Medulla oblongata (tissue), 1 donor: ENCODE measurements around the gene FMNL3.
"Not testable (repeated sequence)": the region's sequence is repeated elsewhere in the genome, so short reads cannot be mapped to it uniquely, and the experiment has no call there.

Experiments used
- DNase-seq: peaks from one replicate; pipeline ENCODE4 v3.0.0-alpha.2; 2015; ENCODE audit errors: extremely low spot score

Gene FMNL3

GRCh38 chr12:49632986-49633702 is 74.1 kb downstream of the FMNL3 start:
- no peak for DNase-seq

GRCh38 chr12:49632401-49632800 is 74.8 kb downstream of the FMNL3 start:
- DNase-seq = no peak

DNA sequence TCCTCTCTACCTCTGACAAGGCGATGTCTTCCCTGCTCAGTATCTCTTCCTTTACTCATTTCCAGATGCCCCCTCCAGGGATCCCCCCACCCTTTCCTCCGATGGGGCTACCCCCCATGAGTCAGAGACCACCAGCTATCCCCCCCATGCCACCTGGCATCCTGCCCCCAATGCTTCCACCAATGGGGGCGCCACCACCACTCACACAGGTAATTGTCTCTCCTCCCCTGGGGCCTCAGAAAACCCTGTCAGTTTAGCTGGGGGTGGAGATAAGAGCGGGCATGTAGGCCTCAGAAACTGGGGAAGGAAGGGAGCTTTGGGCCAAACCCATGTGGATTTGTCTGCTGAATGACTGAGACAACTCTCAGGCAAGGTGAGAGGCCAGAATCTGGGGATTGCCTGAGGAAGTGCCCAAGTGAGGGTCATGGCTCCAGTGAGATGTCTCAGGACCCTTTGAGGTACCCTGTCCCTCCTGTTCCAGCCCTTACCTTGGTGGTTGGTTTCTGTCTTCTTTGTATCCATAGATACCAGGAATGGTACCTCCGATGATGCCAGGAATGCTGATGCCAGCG is 75.8 kb downstream of the FMNL3 start:
- DNase-seq = no peak

DNA sequence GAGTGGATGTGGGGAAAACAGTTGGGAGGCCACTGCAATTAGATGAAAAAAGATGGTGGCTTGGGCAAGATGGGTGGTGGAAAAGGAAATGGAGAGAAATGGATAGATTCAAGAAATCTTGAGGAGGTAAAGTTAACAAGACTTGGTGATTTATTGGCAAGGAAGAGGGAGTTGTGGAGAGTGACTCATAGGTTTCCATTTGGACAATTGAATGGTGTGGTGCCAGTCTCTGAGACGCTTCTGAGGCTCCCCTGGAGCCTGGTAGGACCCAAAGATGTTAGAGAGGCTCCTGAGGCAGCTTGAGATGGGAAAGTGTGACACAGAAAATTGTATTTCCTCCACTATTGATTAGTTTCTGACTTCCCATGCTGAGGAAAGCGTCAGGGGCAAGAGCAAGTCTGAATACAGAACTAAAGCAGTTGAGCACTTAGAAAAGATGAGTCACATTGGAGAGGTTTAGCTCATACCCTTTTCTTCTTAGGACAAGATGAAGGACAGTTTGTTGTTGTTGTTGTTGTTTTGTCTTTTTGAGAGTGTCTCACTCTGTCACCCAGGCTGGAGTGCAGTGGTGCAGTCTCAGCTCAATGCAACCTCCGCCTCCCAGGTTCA is 79.3 kb downstream of the FMNL3 start:
- DNase-seq = no peak

- DNase-seq = no peak
Measured at GRCh38 chr12:49626836-49627235, 80.4 kb downstream of the FMNL3 start.

DNA sequence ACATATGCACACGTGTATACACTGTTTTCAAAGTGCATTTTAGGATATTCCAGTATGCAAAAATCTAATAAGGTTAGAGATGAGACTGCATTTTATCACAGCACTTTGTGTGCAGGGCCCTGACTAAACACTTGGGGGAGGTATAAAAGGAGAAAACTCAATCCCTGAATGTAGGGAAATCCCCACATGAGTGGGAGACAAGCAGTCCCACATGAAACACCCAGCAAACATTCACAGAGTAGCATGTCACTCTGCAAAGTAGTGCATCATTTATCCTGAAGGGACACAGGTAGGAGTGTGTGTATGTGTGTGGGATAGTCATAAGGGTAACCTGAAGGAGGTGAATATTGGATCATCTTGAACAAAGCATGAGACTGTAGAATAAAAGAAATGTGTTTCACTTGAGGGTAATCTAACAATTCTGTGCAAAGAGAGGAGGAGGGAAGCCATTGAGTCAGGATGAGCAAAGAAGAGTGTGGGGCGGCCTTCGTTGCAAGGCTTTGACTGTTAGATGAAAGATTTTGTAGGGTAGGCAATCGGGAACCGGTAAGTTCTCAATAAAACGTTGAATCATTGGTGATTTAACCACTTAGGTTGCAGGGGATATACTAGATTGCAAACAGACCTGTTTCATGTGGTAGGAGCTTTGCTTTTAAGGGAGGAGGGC is 80.9 kb downstream of the FMNL3 start:
- DNase-seq = peak; percentile 2

DNA sequence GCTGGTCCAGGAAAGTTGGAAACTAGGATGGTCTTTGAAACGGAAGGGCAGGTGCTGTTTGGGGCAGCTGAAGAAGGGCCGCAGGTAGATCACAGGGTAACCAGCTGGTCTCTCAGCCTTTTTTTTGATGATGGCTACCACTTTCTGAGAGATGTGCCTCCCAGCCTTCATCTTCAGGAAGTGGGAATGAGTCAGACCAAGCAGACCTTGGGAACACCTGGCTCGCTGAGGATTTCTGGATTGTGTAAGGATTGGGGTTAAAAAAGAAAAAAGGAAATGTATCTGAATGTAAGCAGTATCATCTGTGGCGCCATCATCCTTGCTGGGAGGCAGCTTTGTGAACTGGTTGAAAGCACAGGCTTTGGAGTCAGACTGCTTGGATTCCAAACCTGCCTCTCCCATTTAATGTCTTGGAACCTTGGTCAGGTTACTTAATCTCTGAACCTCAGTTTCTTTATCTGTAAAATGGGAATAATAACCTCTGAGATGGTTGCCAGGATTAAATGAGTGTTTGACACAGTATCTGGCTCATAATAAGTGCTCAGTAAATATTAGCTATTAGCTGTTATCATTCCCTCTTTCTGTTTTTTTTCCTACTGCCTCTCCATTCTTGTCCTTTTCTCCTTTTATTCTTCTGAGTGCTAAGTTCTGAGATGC is 82.2 kb downstream of the FMNL3 start:
- no peak for DNase-seq

- DNase-seq = peak; percentile 88
Measured at GRCh38 chr12:49623142-49623904, 83.9 kb downstream of the FMNL3 start, which contains the start of gene PRPF40B. TSS of gene PRPF40B (plus strand) at chr12:49623561. CDS start at chr12:49623591, 30 bp downstream.

DNA sequence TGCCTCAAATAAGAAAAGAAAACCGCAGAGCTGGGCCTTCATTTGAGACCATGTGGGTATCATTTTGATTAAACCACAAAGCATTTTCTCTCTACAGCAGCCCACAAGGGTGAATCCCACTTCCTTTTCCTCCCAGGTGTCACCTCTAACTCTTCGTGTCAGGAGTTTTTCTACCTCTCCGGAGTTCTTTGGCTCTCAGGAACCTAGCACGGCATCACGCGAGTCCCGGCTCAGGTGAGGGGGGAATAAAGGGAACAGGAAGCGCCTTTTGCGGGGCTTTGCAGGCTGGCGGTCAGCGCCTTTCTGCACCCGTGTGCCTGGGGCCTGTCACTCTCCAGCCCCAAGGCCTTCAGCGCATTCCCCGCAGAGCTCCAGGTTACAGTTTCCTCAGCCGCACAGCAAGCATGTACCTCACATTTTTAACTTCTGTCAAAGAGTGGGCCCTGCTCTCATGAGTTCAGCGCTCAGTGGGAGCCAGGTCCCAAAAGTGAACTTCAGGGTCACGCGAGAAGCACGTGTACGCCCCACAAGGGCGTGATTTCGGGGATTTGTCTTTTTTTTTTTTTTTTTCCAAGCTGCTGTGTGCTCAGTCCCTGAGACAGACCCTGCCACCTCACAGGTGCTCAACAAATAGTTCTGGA is 84.6 kb downstream of the FMNL3 start:
- DNase-seq = peak; percentile 33

DNA sequence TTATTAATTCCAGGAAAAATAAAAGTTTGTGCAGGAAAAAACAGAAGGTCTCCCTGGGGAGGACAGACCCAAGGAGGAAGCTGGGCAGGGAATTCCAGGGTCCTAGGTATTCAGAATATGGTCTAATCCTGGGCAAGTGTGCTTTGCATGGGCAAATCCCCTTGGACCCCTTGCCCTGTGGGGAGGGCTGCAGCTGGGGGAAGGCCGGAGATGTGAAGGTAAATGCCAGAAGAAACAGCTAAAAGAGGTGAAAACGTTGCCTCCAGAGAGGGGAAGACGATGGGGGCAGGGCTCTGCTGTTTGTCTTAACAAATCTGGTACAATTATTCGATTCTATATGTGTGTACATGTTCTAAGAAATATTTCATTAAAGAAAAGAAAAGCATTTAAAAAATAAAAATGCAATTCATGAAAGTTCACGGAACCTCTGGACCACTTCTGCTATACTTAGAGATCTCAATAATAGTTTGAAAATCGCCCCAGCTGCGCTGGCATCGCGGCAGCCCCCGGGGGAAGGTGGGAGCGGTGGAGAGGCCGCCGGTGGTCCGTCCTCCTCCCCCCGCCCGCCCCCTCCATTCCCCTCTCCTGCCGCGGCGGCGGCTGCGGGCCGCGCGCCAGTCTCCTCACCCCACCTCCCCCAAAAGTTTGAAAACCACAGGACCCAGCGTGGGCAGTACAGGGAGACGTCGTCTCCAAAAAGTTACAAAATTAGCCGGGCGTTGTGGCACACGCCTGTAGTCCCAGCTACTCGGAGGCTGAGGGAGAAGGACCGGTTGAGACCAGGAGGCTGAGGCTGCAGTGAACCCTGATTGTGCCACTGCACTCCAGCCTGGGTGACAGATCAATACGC is 85.3 kb downstream of the FMNL3 start:
- no peak for DNase-seq

- DNase-seq = no peak
Measured at GRCh38 chr12:49619286-49619685, 87.9 kb downstream of the FMNL3 start.

- no peak for DNase-seq
Measured at GRCh38 chr12:49618576-49618975, 88.6 kb downstream of the FMNL3 start.

DNA sequence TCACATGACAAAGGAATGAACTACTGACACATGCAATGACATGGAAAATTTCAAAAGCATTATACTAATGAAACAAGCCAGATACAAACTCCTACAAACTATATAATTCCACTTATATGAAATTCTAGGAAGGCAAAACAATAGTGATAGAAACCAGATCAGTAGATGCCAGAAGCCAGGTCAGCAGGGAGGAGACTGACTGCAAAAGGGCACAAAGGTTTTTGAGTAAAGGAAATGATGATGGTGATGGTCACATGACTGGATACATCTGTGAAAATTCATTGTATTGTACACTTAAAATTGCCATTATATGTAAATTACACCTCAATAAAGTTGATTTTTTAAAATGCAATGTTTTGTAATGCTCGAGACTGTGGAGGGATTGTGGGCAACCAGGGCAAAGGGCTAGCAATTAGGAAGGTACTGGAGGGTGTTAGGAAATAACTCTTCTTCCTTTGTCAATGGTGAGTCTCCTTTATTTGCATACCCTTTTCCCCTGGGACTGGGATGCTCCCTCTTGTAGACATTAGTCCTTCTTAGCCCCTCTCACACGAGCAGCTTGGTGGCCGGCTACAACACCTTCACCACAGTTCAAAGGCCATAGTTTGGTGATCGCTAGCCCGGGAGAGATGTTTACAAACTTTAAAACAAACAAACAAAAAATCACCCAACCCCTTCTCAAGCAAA is 90.5 kb downstream of the FMNL3 start:
- DNase-seq = no peak

- no peak for DNase-seq
Measured at GRCh38 chr12:49615725-49616124, 91.5 kb downstream of the FMNL3 start.

DNA sequence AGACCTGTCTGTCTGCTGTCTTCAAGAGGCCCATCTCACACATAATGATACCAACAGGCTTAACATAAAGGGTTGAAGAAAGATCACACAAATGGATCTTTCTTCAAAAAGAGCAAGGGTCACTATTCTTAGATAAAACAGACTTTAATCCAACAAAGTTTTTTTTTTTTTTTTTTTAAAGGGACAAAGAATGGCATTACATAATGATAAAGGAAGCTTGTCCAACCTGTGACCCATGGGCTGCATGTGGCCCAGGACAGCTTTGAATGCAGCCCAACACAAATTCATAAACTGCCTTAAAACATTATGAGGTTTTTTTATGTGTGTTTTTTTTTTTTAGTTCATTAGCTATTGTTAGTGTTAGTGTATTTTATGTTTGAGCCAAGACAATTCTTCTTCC is 95.0 kb downstream of the FMNL3 start:
- DNase-seq = no peak

GRCh38 chr12:49610785-49611184 is 96.4 kb downstream of the FMNL3 start:
- DNase-seq = not testable (repeated sequence)

DNA sequence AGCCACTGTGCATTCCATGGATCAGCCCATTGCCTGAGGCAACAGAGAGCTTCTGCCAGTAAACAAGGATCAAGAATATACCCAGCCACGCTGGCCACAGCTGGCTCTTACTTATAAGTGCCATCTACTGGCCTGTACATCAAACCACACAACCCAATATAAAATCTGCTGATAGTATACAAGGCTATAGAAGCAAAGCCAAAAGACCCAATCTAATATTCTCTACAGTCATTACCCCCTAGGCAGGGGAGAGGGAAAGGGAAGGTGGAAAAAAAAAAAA is 97.4 kb downstream of the FMNL3 start:
- DNase-seq = no peak

GRCh38 chr12:49609059-49609874 is 97.9 kb downstream of the FMNL3 start:
- no peak for DNase-seq

- not testable (repeated sequence) for DNase-seq
Measured at GRCh38 chr12:49605539-49605938, 101.7 kb downstream of the FMNL3 start, which contains the start of gene FAM186B. TSS of gene FAM186B (minus strand) at chr12:49605639. CDS start at chr12:49605477, 162 bp downstream.
